WTC11 (cell line): Measurements from ENCODE around the gene MSH2. TPM values are rescaled to one million over a fixed set of nuclear protein-coding genes. Genes with fewer than 3 reads are reported as not detected.
A peak's percentile ranks its signal among the peaks of the same experiment; 100 is the strongest.
"Not testable (repeated sequence)": the region's sequence is repeated elsewhere in the genome, so short reads cannot be mapped to it uniquely, and the experiment has no call there.

Experiments
- ATAC-seq: fragments of 200-7000 bp; cut with Tn5 transposase; 2 replicates; pipeline ENCODE4 v1.10.0; 2021; ENCODE audit warnings: mild to moderate bottlenecking, moderate library complexity
- CTCF ChIA-PET: fragments of 300-600 bp; sonication (Branson Sonifier 250); formaldehyde crosslinking; loops from one replicate; lab custom pipeline; 2021; ENCODE audit warnings: antibody characterized with exemption; lab: Charles Lee
- POLR2A ChIA-PET: fragments of 350-600 bp; sonication (Branson Sonifier 250); formaldehyde crosslinking; loops from one replicate; lab custom pipeline; 2021; ENCODE audit warnings: antibody characterized with exemption; lab: Charles Lee
- DNase-seq: peaks from one replicate; pipeline ENCODE4 v3.0.0; 2021; ENCODE audit warnings: low spot score
- H3K27ac Mint-ChIP-seq: 2 replicates; pipeline ENCODE4 v1.8.0; 2021; ENCODE audit warnings: mixed read lengths
- H3K27me3 Mint-ChIP-seq: 2 replicates; pipeline ENCODE4 v1.8.0; 2021; ENCODE audit warnings: low read depth, mild to moderate bottlenecking, moderate library complexity, mixed read lengths
- H3K36me3 Mint-ChIP-seq: 2 replicates; pipeline ENCODE4 v1.8.0; 2021; ENCODE audit warnings: mixed read lengths
- H3K4me1 Mint-ChIP-seq: 2 replicates; pipeline ENCODE4 v1.8.0; 2022; ENCODE audit warnings: mixed read lengths
- H3K4me3 Mint-ChIP-seq: 2 replicates; pipeline ENCODE4 v1.8.0; 2021; ENCODE audit warnings: mild to moderate bottlenecking, moderate library complexity, mixed read lengths
- H3K9me3 Mint-ChIP-seq: 2 replicates; pipeline ENCODE4 v1.8.0; 2021; ENCODE audit warnings: mixed read lengths
- ATF3 ChIP-seq: sonication (generic); formaldehyde crosslinking; conservative IDR thresholded peaks from 2 replicates; pipeline ENCODE4 v1.8.1; 2022; ENCODE audit warnings: mild to moderate bottlenecking, missing genetic modification reagents
- CDX4 ChIP-seq: fragments of 250-450 bp; sonication (Bioruptor Pico); IDR thresholded peaks from 2 replicates; pipeline ENCODE4 v1.9.0; 2021; ENCODE audit warnings: moderate library complexity, mild to moderate bottlenecking, inconsistent platforms, borderline replicate concordance
- E2F1 ChIP-seq: sonication (generic); formaldehyde crosslinking; IDR thresholded peaks from 2 replicates; pipeline ENCODE4 v1.8.0; 2022; ENCODE audit warnings: mild to moderate bottlenecking, missing genetic modification reagents
- E2F5 ChIP-seq: sonication (generic); formaldehyde crosslinking; IDR thresholded peaks from 2 replicates; pipeline ENCODE4 v1.8.1; 2022; ENCODE audit warnings: mild to moderate bottlenecking, moderate library complexity, missing genetic modification reagents
- FOXK1 ChIP-seq: sonication (generic); formaldehyde crosslinking; IDR thresholded peaks from 2 replicates; pipeline ENCODE4 v1.8.0; 2022; ENCODE audit warnings: mild to moderate bottlenecking, moderate library complexity, missing genetic modification reagents
- GTF2I ChIP-seq: fragments of 250-450 bp; sonication (Bioruptor Pico); conservative IDR thresholded peaks from 2 replicates; pipeline ENCODE4 v1.4.0; 2021; ENCODE audit warnings: mild to moderate bottlenecking
- HMGXB4 ChIP-seq: sonication (generic); formaldehyde crosslinking; IDR thresholded peaks from 2 replicates; pipeline ENCODE4 v1.8.1; 2023; ENCODE audit warnings: mild to moderate bottlenecking, moderate library complexity, missing genetic modification reagents
- JAZF1 ChIP-seq: fragments of 250-450 bp; sonication (Bioruptor Pico); IDR thresholded peaks from 2 replicates; pipeline ENCODE4 v1.9.0; 2021; ENCODE audit warnings: moderate library complexity, mild to moderate bottlenecking, inconsistent platforms
- NFATC4 ChIP-seq: fragments of 250-450 bp; sonication (Bioruptor Pico); IDR thresholded peaks from 2 replicates; pipeline ENCODE4 v1.9.0; 2021; ENCODE audit warnings: mild to moderate bottlenecking
- NR1H2 ChIP-seq: sonication (generic); formaldehyde crosslinking; IDR thresholded peaks from 2 replicates; pipeline ENCODE4 v1.9.0; 2021; ENCODE audit warnings: mild to moderate bottlenecking, moderate library complexity, missing genetic modification reagents
- RELA ChIP-seq: sonication (generic); formaldehyde crosslinking; IDR thresholded peaks from 2 replicates; pipeline ENCODE4 v1.8.1; 2022; ENCODE audit warnings: missing genetic modification reagents, mild to moderate bottlenecking, borderline replicate concordance
- TEAD1 ChIP-seq: sonication (generic); formaldehyde crosslinking; IDR thresholded peaks from 2 replicates; pipeline ENCODE4 v1.8.0; 2022; ENCODE audit warnings: mild to moderate bottlenecking, missing genetic modification reagents
- TEAD4 ChIP-seq: sonication (generic); formaldehyde crosslinking; IDR thresholded peaks from 2 replicates; pipeline ENCODE4 v1.8.0; 2022; ENCODE audit warnings: mild to moderate bottlenecking, missing genetic modification reagents
- USF1 ChIP-seq: sonication (generic); formaldehyde crosslinking; IDR thresholded peaks from 2 replicates; pipeline ENCODE4 v1.8.0; 2022; ENCODE audit warnings: mild to moderate bottlenecking, missing genetic modification reagents
- ZNF317 ChIP-seq: sonication (generic); formaldehyde crosslinking; IDR thresholded peaks from 2 replicates; pipeline ENCODE4 v1.8.1; 2023; ENCODE audit warnings: low read depth, mild to moderate bottlenecking, moderate library complexity, missing genetic modification reagents, borderline replicate concordance
- ZNF425 ChIP-seq: fragments of 250-450 bp; sonication (Bioruptor Pico); conservative IDR thresholded peaks from 2 replicates; pipeline ENCODE4 v1.9.0; 2021; ENCODE audit warnings: mild to moderate bottlenecking
- ZNF512 ChIP-seq: sonication (generic); formaldehyde crosslinking; IDR thresholded peaks from 2 replicates; pipeline ENCODE4 v1.8.1; 2022; ENCODE audit warnings: missing genetic modification reagents, borderline replicate concordance
- total RNA-seq: library from RNA; stranded (reverse); gene quantifications from 3 replicates; pipeline ENCODE4 v1.2.3, GENCODE V29; 2021

Gene MSH2
- total RNA-seq, 1 experiment from 2014 or later = 244 TPM

GRCh38 chr2:47451790-47452189 is 48.8 kb downstream of the MSH2 start:
- no peak overlapping the region for H3K27ac Mint-ChIP-seq
- no peak for DNase-seq
- no peaks in the 10 kb centered on the region for H3K27me3 Mint-ChIP-seq
- TF ChIP-seq FOXK1 (CRISPR knock-in tag) (no peak), TEAD1 (no peak), ZNF425 (CRISPR knock-in tag) (no peak), ATF3 (no peak)
- ChIA-PET POLR2A (no interaction called here), CTCF (no interaction called here)
- no peak for ATAC-seq
- H3K36me3 Mint-ChIP-seq = peaks cover 82% of the 10 kb centered on the region
- no peaks in the 10 kb centered on the region for H3K9me3 Mint-ChIP-seq
- H3K4me1 Mint-ChIP-seq = peaks cover 3% of the 10 kb centered on the region
- no peak overlapping the region for H3K4me3 Mint-ChIP-seq

GRCh38 chr2:47452761-47453160 is 49.8 kb downstream of the MSH2 start:
- no peak for TF ChIP-seq ZNF512 (CRISPR knock-in tag)
- no peak for TF ChIP-seq CDX4
- no peak for TF ChIP-seq GTF2I (CRISPR knock-in tag)
- no peak for TF ChIP-seq HMGXB4
- TF ChIP-seq TEAD4 = no peak
- no peak for TF ChIP-seq ZNF317 (CRISPR knock-in tag)
- TF ChIP-seq E2F1 (CRISPR knock-in tag) = no peak
- no peak for TF ChIP-seq JAZF1 (CRISPR knock-in tag)
- no peak for TF ChIP-seq USF1
- no peak for TF ChIP-seq RELA (CRISPR knock-in tag)
- TF ChIP-seq NFATC4 (CRISPR knock-in tag) = no peak
- no peak for TF ChIP-seq NR1H2
- TF ChIP-seq E2F5 = no peak
- no peak for ATAC-seq
- CTCF ChIA-PET = no interaction called here

GRCh38 chr2:47454818-47455217 is 51.9 kb downstream of the MSH2 start:
- H3K4me3 Mint-ChIP-seq, POLR2A ChIA-PET, H3K9me3 Mint-ChIP-seq, ATAC-seq, H3K27ac Mint-ChIP-seq, DNase-seq, H3K27me3 Mint-ChIP-seq, H3K4me1 Mint-ChIP-seq, CTCF ChIA-PET: not testable (repeated sequence)
- peaks cover 76% of the 10 kb centered on the region for H3K36me3 Mint-ChIP-seq

More at GRCh38 chr2:47452761-47453160, 49.8 kb downstream of the MSH2 start:
- POLR2A ChIA-PET = no interaction called here
- DNase-seq = no peak
- peaks cover 83% of the 10 kb centered on the region for H3K36me3 Mint-ChIP-seq
- H3K4me1 Mint-ChIP-seq = peaks cover 3% of the 10 kb centered on the region
- H3K4me3 Mint-ChIP-seq = no peak overlapping the region
- H3K27ac Mint-ChIP-seq = 0 out of 2 replicates have a peak overlapping the region, but pooled peaks have one; percentile 16
- no peaks in the 10 kb centered on the region for H3K27me3 Mint-ChIP-seq
- H3K9me3 Mint-ChIP-seq = no peaks in the 10 kb centered on the region
